Prostate gland (tissue), 2 donors: ENCODE data around the gene BABAM2.

ENCODE experiments used
- POLR2A ChIP-seq: fragments of 450-650 bp; IDR thresholded peaks from one replicate; pipeline ENCODE4 v1.6.1; 2016; ENCODE audit warnings: antibody characterized with exemption, mild to moderate bottlenecking
- TF ChIP-seq, protein P1 (sequence below), 4 experiments: fragments of 200-600 bp in 2 of 4; fragments of 450-650 bp in 2 of 4; sonication (generic) in 2 of 4; IDR thresholded peaks; 1 replicate in 3 of 4; 2 replicates in 1 of 4; pipeline ENCODE4 v1.5.1; 2016 to 2019; ENCODE audit warnings: antibody characterized with exemption in 4 of 4, mild to moderate bottlenecking in 2 of 4, moderate library complexity in 2 of 4

DNA sequence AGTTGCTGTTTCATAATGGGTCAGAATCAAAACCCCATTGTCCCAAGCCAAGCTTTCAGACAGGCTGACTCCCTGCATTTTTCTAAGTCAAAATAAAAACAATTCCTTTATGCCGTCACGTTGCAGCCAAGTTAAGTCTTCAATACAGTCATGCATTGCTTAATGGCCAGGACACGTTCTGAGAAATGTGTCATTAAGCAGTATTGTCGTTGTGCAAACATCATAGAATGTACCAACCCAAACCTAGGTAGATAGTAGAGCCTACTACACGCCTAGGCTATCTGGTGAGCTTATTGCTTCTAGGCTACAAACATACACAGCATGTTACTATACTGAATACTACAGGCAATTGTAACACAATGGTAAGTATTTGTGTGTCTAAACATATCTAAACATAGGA is 341.8 kb downstream of the BABAM2 start:
- TF ChIP-seq, protein P1, sequence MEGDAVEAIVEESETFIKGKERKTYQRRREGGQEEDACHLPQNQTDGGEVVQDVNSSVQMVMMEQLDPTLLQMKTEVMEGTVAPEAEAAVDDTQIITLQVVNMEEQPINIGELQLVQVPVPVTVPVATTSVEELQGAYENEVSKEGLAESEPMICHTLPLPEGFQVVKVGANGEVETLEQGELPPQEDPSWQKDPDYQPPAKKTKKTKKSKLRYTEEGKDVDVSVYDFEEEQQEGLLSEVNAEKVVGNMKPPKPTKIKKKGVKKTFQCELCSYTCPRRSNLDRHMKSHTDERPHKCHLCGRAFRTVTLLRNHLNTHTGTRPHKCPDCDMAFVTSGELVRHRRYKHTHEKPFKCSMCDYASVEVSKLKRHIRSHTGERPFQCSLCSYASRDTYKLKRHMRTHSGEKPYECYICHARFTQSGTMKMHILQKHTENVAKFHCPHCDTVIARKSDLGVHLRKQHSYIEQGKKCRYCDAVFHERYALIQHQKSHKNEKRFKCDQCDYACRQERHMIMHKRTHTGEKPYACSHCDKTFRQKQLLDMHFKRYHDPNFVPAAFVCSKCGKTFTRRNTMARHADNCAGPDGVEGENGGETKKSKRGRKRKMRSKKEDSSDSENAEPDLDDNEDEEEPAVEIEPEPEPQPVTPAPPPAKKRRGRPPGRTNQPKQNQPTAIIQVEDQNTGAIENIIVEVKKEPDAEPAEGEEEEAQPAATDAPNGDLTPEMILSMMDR (IDR thresholded peaks at IDR 0.05): no peak
- TF ChIP-seq POLR2A: no peak
